ENCODE data around the gene FAXDC2.

FAXDC2 gene, protein sequence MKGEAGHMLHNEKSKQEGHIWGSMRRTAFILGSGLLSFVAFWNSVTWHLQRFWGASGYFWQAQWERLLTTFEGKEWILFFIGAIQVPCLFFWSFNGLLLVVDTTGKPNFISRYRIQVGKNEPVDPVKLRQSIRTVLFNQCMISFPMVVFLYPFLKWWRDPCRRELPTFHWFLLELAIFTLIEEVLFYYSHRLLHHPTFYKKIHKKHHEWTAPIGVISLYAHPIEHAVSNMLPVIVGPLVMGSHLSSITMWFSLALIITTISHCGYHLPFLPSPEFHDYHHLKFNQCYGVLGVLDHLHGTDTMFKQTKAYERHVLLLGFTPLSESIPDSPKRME
- total RNA-seq = 0.36 to 0.39 reads per million in 2 donors

DNA sequence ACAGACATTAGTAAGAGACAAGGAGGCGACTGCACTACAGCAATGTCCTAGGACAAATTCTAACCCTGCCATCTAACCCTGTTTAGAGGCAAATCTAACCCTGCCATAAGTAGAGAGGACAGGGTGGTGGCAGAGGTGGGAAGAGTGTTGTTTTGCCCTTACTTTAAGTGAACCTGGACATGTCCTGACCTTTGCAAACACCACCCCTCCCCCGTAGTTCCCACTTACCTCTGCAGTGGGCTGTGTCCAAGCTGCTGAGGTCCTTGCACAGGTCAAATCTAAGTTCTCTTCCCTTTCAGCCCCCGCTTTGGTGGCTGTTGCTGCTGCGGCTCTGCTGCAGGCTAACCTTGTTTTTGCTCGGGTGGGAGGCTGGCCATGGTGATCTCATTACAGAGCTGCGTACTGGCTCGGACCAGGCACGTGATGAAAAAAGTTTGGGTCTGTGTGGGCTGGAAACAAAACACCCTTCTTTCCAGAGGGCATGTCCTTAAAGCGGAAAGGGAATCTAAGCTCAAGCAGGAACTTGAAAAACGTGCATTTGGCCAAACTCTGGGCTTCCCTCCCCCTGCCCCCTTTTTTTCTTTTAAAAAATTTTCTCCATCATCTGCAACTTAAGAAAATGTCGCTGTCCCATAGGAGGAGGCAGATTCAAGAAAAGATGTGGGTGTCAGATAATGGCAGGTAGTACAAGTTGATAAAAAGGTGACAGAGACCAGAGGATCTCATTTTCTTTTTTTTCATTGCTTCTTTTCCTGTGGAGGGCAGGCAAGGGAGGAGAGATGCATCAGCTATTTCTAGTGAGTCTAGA, at the start of gene FAXDC2:
FAXDC2 (minus strand) TSS at position 349 of the 808 bp plus-strand sequence. CDS start 12,425 bp downstream, outside the sequence.
- DNase-seq = no peak

DNA sequence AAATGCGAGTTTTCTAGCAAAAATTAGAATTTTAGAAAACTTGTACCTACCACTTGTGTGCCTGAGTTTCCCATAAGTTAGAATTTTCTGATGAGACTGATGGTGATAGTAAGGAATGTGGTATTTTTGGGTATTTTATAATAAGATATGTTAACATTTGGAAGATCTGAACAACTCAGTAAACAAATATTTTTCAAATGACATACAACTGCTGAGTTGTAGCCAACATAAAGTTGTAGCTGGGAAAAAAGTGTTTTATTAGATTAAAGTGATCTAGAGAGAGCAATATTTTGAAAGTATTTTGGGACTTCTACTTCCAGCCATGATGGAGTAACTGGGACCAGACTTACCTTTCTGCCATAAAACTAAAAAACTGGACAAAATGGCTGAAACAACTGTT, 49.7 kb upstream of the FAXDC2 start:
- DNase-seq = no peak

DNA sequence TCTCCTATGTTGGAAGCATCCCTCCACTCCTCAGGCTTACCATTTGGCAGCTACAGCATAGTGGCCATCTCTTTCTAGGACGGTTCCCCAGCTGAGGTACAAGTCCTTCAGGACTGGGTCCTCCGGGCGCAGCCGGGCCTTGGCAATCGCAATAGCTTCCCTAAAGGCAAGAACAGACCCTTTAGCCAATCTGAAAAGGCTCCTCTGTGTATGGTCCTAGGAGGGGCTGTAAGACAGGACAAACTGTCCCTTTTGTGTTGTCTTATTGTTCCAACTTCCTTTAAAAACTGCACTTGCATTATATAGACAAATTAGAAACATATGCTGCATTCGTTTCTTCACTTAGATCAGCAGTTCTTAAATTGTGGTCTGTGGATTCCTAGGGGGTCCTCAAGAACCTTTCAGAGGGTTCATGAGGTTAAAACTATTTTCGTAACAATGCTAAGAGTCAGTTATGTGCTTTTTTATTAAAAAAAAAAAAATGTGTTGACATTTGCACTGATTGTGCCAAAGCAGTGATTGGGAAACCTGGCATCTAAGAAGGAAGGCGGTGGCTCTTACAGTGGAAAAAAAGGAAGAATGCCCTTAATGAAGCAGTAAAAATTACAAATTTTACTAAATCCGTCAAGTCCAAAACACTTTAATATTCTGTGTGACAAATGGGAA, 48.9 kb upstream of the FAXDC2 start:
- no peak for DNase-seq

DNA sequence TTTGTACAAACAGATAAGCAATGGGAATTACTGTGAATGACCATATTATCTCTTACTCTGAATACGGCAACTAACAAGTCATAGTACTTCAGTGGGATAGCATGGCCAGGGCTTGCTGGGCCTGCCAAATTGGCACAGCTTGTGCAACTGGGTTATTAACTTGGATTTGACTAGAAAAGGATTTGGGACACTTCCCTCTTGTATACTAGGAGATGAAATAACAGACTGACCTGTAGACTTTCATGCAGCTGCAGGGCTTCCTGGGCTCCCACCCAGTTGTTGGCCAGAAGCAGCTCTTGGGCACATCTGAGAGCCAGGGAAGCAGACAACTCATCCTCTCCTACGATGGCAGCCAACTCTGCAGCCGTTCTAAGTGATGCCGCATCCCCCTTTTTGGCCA, 47.8 kb upstream of the FAXDC2 start:
- DNase-seq = no peak

DNA sequence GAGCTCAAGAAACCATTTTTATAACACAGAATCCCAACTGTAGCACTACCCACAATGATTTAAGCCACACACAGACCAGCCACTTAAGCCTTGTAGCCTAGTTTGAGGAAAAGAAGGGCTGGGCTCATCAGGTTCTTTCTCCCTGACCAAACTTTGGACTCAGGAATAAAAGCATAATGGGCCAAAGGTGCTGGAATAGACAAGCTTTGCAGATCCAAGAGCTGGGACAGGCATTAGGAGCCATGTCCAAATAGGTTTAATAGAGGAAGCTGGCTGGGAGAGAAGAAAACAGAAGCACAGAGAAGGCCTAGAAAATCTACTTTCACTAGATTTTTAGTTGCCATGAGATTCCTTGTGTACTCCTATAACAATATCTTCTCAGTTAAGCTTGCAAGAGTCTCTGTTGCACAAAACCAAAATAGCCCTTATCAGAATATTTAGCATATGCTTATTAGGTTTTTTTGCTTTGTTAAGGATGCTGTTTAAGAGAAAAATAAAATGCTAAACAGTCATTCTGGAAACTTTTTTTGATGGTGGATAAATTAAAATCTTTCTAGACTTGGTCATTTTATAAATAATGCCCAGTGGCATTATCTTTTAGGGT, 46.3 kb upstream of the FAXDC2 start:
- DNase-seq = no peak

DNA sequence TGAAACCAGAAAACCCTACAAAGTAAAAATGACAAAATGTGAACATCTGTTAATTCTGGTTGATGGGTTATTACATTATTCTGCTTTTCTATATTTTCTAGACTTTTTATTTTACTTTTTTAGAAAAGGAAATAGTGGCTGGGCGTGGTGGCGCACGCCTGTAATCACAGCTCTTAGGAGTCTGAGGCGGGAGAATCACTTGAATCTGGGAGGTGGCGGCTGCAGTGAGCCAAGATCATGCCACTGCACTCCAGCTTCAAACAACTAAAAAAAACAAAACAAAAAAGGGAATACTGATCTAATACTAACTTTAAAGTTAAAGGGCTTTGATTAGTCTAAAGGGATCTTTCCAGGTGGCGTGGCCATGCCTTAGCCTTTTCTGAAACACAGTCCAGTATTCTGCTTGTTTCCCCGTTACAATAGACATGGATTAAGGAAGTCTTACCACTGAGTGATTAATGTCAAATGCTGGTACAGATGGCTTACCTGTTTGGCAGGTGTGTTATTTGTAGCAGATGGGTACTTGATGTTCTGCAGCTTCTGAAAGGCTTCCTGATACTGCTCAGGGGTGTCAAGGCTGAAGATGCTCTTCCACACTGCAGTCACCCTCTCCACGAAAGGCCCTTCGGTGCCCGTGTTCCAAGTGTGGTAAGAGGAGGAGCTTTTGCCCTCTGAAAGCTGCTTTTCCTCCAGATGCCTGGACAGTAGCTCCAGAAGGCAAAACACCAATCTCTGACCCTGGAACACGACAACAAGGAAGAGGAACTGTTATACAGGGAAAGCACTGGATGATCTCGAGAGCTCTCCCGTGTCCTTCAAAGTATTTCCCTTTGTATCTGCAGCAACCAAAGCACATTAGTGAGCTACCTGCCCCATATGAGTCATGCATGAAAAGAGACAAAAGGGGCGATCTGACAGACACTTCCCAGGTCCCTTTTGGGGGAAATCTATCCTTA, 45.5 kb upstream of the FAXDC2 start:
- DNase-seq = no peak

DNA sequence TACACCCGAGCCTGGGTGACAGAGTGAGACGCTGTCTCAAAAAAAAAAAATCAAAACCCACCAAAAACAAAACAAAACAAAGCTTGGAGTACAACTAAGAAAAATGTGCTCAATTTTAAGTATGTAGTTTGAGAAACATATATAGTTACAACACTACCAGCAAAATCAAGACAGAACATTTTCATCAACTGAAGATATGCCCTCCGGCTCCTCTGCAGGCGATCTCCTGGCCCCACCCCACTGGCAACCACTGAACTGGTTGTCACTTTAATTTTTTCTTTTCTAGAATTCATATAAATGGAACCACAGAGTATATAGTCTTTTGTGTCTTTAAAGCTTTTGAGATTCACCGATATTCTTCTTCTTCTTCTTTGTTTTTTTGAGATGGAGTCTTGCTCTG, 43.0 kb upstream of the FAXDC2 start:
- DNase-seq = no peak

DNA sequence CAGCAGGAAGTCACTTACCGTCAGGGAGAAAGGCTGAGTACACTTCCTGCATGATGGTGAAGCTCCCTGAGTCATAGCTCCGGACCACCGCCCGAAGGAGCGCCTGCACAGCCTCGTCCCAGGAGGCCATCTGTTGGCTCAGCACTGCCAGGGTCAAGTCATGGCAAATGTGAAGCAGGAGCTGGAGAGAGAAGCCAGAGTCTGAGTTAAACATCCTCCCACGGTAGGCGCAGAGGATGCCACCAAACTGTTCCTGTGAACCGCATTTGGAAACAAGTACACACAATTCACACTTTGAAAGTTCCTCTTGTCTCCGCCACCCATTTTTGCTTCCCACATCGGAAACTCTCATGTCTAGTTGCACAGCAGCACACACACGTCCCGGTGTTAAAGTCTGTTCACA, 42.0 kb upstream of the FAXDC2 start:
- no peak for DNase-seq

DNA sequence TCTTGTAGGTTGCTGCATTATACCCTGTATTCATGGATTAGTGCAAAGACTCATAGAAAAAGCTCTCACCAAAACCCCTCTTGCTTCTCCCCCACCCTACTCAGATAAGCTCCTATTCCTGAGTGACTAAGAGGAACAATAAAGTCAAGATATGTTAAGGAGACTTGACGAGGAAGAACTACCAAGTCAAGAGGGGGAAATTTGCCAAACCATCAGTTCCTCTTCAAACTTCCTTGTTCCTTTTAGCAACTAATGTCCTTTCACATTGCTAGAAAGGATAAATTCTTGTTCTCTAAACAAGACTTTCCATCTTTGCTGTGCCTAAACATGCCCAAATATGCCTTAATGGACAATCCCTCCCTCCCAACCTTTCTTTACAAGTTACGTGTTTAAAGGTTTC, 35.0 kb upstream of the FAXDC2 start:
- DNase-seq = no peak

DNA sequence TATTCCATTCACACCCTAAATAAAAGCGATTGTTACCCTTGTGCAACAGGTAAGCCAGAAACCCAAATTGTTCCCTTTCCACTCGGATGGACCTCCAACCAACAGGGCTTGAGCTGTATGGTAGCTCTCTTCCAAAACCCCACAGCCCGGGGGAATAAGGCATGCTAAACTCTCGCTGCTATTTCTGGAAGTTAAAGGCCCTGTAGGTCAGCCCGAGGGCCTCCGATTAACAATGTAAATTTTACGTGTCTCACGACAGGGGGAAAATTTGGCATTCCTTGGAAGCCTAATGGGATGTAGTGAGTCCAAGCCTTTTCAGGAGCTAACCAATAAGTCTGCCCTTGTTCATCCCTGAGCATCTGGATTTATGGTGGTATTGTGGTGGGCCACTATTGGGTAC, 34.0 kb upstream of the FAXDC2 start:
- no peak for DNase-seq

DNA sequence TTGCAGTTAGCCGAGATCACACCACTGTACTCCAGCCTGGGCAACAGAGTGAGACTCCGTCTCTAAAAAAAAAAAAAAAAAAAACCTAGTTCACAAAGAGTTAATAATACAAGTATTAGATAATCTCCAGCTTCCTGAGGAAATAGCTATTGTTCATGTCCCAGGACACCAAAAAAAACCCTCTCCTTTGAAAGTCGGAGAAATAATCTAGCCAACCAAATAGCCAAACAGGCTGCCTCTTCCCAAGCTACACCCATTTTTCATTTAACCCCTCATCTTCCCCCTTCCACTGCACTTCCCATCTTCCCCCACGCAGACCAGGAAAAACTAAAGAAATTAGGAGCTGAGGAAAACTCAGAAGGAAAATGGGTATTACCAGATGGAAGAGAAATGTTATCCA, 31.6 kb upstream of the FAXDC2 start:
- DNase-seq = no peak

DNA sequence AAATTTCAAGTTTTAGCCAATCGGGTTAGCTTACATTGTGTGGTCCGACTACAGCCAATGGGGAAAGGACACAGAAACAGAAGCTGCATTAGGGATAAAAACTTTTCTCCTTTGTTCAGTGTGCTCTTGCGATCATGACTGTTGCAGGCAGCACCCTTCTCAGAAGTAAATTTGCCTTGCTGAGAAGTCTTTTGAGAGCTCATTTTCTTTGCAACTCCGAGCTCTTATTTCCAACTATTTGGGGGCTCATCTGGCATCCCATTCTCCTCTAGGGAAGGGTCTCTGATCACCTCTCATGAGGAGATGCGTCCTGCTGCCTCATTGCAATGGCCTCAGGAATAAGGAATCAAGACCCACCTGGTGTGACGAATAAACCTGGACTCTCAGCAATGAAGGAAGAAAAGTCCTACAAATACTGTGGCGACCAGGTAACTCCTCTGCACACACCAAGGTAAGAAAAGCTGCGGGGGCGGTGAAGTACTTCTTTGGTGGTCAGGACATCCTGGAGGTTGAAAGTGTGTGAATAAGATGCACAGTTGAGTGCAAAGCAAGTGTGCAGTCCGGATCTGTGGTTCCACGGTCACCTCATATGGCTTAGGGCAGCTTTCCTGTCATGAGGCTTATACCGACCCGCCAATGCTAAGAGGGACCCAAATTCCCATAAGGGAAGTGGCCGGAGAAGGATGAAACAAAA, 28.4 kb upstream of the FAXDC2 start:
- no peak for DNase-seq

DNA sequence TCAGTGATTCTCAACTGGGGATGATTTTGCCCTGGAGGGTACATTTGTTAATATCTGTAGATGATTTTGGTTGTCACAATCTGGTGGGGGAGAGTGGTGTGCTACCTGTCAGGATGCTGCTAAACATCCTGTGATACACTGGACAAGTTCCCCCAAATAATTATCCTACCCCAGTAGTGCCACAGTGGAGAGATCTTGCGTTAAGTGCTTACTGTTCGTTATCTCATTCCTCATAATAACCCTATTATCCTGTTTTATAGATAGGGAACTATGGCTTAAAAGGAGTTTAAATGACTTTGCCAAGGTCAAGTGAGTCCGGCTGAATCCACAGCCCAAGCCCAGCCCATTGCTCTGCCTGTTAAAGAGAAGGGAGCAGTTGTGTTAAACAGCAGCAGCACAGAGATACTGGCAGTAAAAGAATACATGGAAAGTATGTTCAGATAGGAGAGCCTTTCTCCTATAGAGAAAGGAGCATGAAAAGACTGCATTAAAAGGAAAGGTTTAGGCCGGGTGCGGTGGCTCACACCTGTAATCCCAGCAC, 23.5 kb upstream of the FAXDC2 start:
- DNase-seq = no peak

DNA sequence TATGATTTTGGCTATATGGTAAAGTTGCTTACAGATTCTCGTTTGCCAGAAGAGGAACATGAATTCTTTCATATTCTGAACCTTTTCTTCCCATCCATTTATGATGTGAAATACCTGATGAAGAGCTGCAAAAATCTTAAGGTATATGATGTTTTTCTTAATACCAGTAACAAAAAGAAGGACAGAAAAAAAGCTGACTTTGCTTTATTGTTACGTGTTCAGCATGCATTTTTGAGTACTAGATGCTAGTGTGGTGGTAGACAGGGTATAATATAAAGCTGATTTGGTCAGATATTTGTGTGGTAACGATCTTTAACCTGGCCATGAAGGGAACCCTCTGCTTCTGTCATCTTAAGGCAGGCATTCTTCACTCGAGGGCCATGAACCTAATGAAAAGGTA, 21.3 kb upstream of the FAXDC2 start:
- DNase-seq = no peak

DNA sequence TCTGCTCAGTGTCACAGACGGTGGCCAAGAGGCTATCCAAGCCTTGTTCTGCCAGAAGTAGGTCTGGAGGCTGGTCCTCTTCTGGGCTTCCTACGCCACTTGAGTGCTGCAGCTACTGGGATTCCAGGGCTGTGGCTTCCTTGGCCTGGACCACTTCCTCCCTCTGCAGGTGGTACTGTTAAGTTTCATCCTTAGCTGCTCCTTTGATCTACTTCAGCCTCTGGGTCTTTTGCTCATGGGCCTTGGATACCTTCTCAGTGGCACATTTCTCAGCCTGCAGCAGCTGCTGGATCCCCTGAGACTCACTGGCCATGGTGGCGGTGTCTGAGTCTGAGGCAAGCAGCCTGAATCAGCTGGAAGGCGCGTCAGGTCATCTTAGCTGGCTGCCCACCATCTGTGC, 18.3 kb upstream of the FAXDC2 start:
- DNase-seq = no peak

DNA sequence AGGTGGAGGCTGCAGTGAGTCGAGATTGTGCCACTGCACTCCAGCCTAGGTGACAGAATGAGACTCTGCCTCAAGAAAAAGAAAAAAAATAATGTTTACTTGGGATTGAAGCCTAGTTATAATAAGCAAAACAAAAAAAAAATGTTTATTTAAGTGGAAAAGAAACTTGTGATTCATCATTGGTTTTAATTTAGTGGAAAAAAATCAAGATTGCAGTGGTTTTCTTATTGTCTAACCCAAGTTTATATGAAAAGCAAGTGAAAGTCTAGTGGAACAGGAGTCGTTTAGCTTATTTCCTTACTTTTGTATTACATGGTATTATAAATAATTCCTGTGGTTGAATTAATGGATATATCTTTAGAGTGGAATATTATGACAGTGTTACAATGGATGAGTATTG, 16.4 kb upstream of the FAXDC2 start:
- DNase-seq = no peak

DNA sequence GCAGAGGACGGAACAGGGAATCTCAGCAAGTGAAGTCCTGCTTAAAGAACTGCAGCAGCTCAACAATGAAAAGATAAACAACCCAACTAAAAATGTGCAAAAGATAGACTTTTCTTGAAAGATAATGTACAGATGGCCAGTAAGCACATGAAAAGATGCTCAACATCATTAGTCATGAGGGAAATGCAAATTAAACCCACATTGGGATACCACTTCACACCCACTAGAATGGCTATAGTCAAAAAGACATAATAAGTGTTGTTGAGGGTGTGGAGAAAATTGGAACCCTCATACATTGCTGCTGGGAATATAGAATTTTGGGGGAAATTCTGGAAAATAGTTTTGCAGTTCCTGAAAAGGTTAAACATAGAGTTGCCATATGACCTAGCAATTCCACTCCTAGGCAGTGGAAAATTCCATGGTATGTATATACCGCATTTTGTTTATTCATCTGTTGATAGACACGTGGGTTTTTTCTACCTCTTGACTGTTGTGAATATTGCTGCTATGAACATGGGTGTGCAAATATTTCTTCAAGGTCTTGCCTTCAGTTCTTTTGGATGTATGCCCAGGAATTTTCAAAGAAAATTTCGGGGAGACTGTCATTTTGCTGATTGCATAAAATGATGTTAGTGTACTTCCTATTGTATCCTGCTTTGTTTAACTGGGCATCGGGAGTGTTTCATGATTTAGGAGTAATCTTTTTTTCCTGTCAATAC, 15.2 kb upstream of the FAXDC2 start:
- DNase-seq = no peak

DNA sequence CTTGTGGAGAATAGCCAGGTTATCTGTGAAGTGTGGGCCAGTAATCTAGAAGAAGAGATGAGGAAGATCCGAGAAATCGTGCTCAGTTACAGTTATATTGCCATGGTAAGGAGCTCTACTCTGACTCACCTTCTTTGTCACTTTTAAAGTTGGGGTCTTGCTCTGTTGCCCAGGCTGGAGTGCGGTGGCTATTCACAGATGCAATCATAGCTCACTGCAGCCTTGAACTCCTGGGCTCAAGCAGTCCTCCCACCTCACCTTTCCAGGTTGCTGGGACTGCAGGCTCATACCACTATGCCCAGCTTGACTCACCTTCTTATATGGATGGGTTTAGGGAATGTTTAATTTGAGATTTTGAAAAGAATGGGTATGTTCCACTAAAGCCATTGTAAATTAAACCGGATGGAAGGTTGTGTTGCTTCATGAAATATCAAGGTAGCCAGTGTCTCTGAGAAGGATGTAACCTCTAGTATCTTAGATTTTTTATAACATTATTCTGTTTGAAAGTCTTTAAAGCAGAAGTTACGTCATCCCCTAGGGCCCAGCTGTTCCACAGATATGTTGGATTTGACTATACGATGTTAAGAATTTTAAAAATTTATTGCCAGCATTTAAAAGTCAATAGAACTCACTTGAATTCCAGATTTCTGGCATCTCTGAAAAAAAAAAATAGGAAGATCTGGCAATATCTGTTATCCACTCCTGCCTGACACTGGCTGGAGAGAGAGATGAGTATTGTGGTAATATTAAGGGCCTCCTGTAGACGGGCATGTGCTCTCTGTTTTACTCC, 13.1 kb upstream of the FAXDC2 start:
- no peak for DNase-seq

DNA sequence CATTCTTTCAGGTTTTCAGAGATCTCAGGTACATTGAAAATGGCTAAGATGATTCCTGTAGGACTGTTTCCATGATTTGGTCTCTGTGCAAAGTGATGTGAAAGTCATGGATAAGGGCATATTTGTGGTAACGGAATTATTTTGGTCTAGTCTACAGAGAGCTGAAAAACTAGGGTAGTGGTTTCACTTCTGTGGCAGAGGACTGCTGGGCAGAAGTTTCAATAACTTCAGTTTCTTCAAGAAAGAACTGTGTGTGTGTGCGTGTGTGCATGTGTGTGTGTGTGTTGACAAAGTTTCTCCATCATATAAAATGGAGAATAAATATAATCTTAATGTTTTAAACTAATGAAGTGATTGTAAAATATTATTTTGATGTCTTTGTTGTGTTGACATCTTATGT, 12.4 kb upstream of the FAXDC2 start:
- no peak for DNase-seq

DNA sequence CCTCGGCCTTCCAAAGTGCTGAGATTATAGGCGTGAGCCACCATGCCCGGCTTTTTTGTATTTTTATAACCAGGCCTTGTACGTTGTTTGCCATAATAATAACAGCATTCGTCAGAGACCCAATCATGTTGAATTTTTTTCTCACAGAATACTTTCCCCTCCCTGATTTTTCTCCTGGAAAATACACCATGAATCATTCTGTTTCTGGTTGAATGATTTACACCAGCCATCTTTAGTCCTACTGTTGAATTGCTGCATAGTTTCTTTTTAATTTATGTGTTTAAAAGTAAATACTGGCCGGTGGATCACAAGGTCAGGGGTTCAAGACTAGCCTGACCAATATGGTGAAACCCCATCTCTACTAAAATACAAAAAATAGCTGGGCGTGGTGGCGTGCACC, 11.5 kb upstream of the FAXDC2 start:
- no peak for DNase-seq

All from activated gamma-delta T cell (primary cell).